HUES48 (cell line): ENCODE measurements around the gene FCGR2B.
"Not testable (repeated sequence)": the region's sequence is repeated elsewhere in the genome, so short reads cannot be mapped to it uniquely, and the experiment has no call there.

Experiments
- H3K27ac ChIP-seq: one replicate; pipeline ENCODE4 v1.7.0; 2013; ENCODE audit warnings: low read depth, low read length, inconsistent platforms
- H3K27me3 ChIP-seq: 2 replicates; pipeline ENCODE4 v1.6.1; 2013; ENCODE audit warnings: mild to moderate bottlenecking, low read length; ENCODE audit not compliant: control insufficient read depth, insufficient read depth
- H3K36me3 ChIP-seq: 2 replicates; pipeline ENCODE4 v1.6.1; 2013; ENCODE audit warnings: low read length; ENCODE audit not compliant: control insufficient read depth, insufficient read depth
- H3K4me1 ChIP-seq: 2 replicates; pipeline ENCODE4 v1.6.1; 2013; ENCODE audit warnings: mild to moderate bottlenecking, low read length; ENCODE audit not compliant: control insufficient read depth, insufficient read depth
- H3K4me3 ChIP-seq: 2 replicates; pipeline ENCODE4 v1.5.1; 2013; ENCODE audit warnings: mild to moderate bottlenecking, low read depth, low read length
- H3K9ac ChIP-seq: 2 replicates; pipeline ENCODE4 v1.6.1; 2013; ENCODE audit warnings: mild to moderate bottlenecking, low read depth, low read length, moderate library complexity
- H3K9me3 ChIP-seq: 2 replicates; pipeline ENCODE4 v1.6.1; 2013; ENCODE audit warnings: low read length; ENCODE audit not compliant: control insufficient read depth, insufficient read depth

FCGR2B gene

GRCh38 chr1:161631076-161631475 is 31.9 kb upstream of the FCGR2B start, which contains the start of gene FCGR3B:
FCGR3B (minus strand) TSS chr1:161631176; CDS start chr1:161631094, 82 bp downstream.
- H3K4me3 ChIP-seq, result no peak within 1 kb of the TSS
- no peaks in the 10 kb centered on the region for H3K27me3 ChIP-seq
- no peaks in the 10 kb centered on the region for H3K36me3 ChIP-seq
- no peaks in the 10 kb centered on the region for H3K4me1 ChIP-seq
- H3K9me3 ChIP-seq, result no peaks in the 10 kb centered on the region
- no peak within 1 kb of the TSS for H3K27ac ChIP-seq
- H3K9ac ChIP-seq, result no peak within 1 kb of the TSS

GRCh38 chr1:161634993-161635392 is 27.9 kb upstream of the FCGR2B start:
- H3K4me3 ChIP-seq, H3K27me3 ChIP-seq, H3K36me3 ChIP-seq, H3K9me3 ChIP-seq, H3K27ac ChIP-seq, H3K9ac ChIP-seq, H3K4me1 ChIP-seq: not testable (repeated sequence)

GRCh38 chr1:161636189-161636782 is 26.7 kb upstream of the FCGR2B start:
- H3K9me3 ChIP-seq, H3K27me3 ChIP-seq, H3K9ac ChIP-seq, H3K27ac ChIP-seq, H3K4me3 ChIP-seq, H3K4me1 ChIP-seq, H3K36me3 ChIP-seq: not testable (repeated sequence)

- not testable (repeated sequence) for H3K9ac ChIP-seq, H3K27me3 ChIP-seq, H3K4me3 ChIP-seq, H3K27ac ChIP-seq, H3K9me3 ChIP-seq, H3K36me3 ChIP-seq, H3K4me1 ChIP-seq
These were observed 26.0 kb upstream of the FCGR2B start for GRCh38 chr1:161636976-161637375.

GRCh38 chr1:161638251-161638993 is 24.5 kb upstream of the FCGR2B start:
- not testable (repeated sequence) for H3K4me3 ChIP-seq, H3K36me3 ChIP-seq, H3K9ac ChIP-seq, H3K9me3 ChIP-seq, H3K27me3 ChIP-seq, H3K4me1 ChIP-seq, H3K27ac ChIP-seq

- H3K4me1 ChIP-seq, H3K36me3 ChIP-seq, H3K27ac ChIP-seq, H3K9ac ChIP-seq, H3K27me3 ChIP-seq, H3K9me3 ChIP-seq, H3K4me3 ChIP-seq: not testable (repeated sequence)
These were observed 23.7 kb upstream of the FCGR2B start for GRCh38 chr1:161639203-161639602.

- not testable (repeated sequence) for H3K9me3 ChIP-seq, H3K4me3 ChIP-seq, H3K9ac ChIP-seq, H3K36me3 ChIP-seq, H3K27ac ChIP-seq, H3K4me1 ChIP-seq, H3K27me3 ChIP-seq
These were observed 20.2 kb upstream of the FCGR2B start for GRCh38 chr1:161642697-161643096.

- not testable (repeated sequence) for H3K9ac ChIP-seq, H3K36me3 ChIP-seq, H3K9me3 ChIP-seq, H3K4me1 ChIP-seq, H3K4me3 ChIP-seq, H3K27ac ChIP-seq, H3K27me3 ChIP-seq
These were observed 19.3 kb upstream of the FCGR2B start for GRCh38 chr1:161643481-161644208.

- not testable (repeated sequence) for H3K9me3 ChIP-seq, H3K27me3 ChIP-seq, H3K9ac ChIP-seq
These were observed 18.1 kb upstream of the FCGR2B start for GRCh38 chr1:161644855-161645254.

GRCh38 chr1:161647507-161648360 is 15.2 kb upstream of the FCGR2B start:
- not testable (repeated sequence) for H3K36me3 ChIP-seq, H3K4me3 ChIP-seq, H3K27me3 ChIP-seq, H3K9ac ChIP-seq, H3K4me1 ChIP-seq, H3K27ac ChIP-seq, H3K9me3 ChIP-seq

More at GRCh38 chr1:161644855-161645254, 18.1 kb upstream of the FCGR2B start:
- H3K4me1 ChIP-seq, H3K36me3 ChIP-seq, H3K27ac ChIP-seq, H3K4me3 ChIP-seq: not testable (repeated sequence)
